ENCODE measurements around the gene DAB1.

DNA sequence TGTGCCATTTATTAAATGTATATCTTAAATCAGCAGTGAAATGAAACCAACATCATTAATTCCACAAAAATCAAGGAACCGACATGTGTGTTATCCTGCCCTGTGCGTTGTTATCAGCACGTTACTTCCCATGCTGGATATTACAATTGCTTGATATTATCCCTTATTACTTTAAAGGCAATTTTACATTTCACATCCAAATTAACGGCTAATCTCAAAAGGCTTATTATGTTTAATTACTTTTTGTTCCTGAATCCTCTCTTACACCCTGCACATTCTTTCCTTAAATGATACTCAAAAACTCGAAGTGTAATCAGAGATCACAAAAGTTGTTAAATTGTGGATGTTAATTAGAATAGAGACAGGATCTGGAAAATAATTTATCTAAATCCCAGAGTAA, 167.9 kb downstream of the DAB1 start:
- no peak for TF ChIP-seq ZBTB17 (tag by site-specific recombination; IDR thresholded peaks at IDR 0.05)
- TF ChIP-seq, protein P1, sequence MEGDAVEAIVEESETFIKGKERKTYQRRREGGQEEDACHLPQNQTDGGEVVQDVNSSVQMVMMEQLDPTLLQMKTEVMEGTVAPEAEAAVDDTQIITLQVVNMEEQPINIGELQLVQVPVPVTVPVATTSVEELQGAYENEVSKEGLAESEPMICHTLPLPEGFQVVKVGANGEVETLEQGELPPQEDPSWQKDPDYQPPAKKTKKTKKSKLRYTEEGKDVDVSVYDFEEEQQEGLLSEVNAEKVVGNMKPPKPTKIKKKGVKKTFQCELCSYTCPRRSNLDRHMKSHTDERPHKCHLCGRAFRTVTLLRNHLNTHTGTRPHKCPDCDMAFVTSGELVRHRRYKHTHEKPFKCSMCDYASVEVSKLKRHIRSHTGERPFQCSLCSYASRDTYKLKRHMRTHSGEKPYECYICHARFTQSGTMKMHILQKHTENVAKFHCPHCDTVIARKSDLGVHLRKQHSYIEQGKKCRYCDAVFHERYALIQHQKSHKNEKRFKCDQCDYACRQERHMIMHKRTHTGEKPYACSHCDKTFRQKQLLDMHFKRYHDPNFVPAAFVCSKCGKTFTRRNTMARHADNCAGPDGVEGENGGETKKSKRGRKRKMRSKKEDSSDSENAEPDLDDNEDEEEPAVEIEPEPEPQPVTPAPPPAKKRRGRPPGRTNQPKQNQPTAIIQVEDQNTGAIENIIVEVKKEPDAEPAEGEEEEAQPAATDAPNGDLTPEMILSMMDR (tag by site-specific recombination; IDR thresholded peaks at IDR 0.05): no peak
- TF ChIP-seq, protein P2, sequence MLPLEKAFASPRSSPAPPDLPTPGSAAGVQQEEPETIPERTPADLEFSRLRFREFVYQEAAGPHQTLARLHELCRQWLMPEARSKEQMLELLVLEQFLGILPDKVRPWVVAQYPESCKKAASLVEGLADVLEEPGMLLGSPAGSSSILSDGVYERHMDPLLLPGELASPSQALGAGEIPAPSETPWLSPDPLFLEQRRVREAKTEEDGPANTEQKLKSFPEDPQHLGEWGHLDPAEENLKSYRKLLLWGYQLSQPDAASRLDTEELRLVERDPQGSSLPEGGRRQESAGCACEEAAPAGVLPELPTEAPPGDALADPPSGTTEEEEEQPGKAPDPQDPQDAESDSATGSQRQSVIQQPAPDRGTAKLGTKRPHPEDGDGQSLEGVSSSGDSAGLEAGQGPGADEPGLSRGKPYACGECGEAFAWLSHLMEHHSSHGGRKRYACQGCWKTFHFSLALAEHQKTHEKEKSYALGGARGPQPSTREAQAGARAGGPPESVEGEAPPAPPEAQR (tag by site-specific recombination; IDR thresholded peaks at IDR 0.05): no peak
- no peak for TF ChIP-seq OSR2 (tag by site-specific recombination; IDR thresholded peaks at IDR 0.05)
- no peak for TF ChIP-seq YY1 (tag by site-specific recombination; IDR thresholded peaks at IDR 0.05)
- TF ChIP-seq, protein P3, sequence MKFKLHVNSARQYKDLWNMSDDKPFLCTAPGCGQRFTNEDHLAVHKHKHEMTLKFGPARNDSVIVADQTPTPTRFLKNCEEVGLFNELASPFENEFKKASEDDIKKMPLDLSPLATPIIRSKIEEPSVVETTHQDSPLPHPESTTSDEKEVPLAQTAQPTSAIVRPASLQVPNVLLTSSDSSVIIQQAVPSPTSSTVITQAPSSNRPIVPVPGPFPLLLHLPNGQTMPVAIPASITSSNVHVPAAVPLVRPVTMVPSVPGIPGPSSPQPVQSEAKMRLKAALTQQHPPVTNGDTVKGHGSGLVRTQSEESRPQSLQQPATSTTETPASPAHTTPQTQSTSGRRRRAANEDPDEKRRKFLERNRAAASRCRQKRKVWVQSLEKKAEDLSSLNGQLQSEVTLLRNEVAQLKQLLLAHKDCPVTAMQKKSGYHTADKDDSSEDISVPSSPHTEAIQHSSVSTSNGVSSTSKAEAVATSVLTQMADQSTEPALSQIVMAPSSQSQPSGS (tag by site-specific recombination; IDR thresholded peaks at IDR 0.05; ENCODE audit: low read depth): no peak
- TF ChIP-seq, protein P4, sequence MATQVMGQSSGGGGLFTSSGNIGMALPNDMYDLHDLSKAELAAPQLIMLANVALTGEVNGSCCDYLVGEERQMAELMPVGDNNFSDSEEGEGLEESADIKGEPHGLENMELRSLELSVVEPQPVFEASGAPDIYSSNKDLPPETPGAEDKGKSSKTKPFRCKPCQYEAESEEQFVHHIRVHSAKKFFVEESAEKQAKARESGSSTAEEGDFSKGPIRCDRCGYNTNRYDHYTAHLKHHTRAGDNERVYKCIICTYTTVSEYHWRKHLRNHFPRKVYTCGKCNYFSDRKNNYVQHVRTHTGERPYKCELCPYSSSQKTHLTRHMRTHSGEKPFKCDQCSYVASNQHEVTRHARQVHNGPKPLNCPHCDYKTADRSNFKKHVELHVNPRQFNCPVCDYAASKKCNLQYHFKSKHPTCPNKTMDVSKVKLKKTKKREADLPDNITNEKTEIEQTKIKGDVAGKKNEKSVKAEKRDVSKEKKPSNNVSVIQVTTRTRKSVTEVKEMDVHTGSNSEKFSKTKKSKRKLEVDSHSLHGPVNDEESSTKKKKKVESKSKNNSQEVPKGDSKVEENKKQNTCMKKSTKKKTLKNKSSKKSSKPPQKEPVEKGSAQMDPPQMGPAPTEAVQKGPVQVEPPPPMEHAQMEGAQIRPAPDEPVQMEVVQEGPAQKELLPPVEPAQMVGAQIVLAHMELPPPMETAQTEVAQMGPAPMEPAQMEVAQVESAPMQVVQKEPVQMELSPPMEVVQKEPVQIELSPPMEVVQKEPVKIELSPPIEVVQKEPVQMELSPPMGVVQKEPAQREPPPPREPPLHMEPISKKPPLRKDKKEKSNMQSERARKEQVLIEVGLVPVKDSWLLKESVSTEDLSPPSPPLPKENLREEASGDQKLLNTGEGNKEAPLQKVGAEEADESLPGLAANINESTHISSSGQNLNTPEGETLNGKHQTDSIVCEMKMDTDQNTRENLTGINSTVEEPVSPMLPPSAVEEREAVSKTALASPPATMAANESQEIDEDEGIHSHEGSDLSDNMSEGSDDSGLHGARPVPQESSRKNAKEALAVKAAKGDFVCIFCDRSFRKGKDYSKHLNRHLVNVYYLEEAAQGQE (tag by site-specific recombination; IDR thresholded peaks at IDR 0.05): no peak
- TF ChIP-seq HOXA7 (CRISPR knock-in tag; IDR thresholded peaks at IDR 0.05; ENCODE audit: borderline replicate concordance): no peak
- TF ChIP-seq, protein P5, sequence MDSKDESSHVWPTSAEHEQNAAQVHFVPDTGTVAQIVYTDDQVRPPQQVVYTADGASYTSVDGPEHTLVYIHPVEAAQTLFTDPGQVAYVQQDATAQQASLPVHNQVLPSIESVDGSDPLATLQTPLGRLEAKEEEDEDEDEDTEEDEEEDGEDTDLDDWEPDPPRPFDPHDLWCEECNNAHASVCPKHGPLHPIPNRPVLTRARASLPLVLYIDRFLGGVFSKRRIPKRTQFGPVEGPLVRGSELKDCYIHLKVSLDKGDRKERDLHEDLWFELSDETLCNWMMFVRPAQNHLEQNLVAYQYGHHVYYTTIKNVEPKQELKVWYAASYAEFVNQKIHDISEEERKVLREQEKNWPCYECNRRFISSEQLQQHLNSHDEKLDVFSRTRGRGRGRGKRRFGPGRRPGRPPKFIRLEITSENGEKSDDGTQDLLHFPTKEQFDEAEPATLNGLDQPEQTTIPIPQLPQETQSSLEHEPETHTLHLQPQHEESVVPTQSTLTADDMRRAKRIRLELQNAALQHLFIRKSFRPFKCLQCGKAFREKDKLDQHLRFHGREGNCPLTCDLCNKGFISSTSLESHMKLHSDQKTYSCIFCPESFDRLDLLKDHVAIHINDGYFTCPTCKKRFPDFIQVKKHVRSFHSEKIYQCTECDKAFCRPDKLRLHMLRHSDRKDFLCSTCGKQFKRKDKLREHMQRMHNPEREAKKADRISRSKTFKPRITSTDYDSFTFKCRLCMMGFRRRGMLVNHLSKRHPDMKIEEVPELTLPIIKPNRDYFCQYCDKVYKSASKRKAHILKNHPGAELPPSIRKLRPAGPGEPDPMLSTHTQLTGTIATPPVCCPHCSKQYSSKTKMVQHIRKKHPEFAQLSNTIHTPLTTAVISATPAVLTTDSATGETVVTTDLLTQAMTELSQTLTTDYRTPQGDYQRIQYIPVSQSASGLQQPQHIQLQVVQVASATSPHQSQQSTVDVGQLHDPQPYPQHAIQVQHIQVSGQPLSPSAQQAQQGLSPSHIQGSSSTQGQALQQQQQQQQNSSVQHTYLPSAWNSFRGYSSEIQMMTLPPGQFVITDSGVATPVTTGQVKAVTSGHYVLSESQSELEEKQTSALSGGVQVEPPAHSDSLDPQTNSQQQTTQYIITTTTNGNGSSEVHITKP (tag by site-specific recombination; IDR thresholded peaks at IDR 0.05): no peak
- TF ChIP-seq KLF1 (tag by site-specific recombination; IDR thresholded peaks at IDR 0.05): no peak
- TF ChIP-seq ZNF677 (tag by site-specific recombination; IDR thresholded peaks at IDR 0.05): no peak
- TF ChIP-seq AEBP2 (tag by site-specific recombination; IDR thresholded peaks at IDR 0.05; ENCODE audit: borderline replicate concordance): no peak
- no peak for TF ChIP-seq ZNF324 (tag by site-specific recombination; IDR thresholded peaks at IDR 0.05)
